ENCODE data around the gene SEC14L2. TPM values are rescaled to one million over a fixed set of nuclear protein-coding genes. Genes with fewer than 3 reads are reported as not detected.
A peak's percentile ranks its signal among the peaks of the same experiment; 100 is the strongest.

SEC14L2 gene
- total and polyA plus RNA-seq, 10 of the 15 experiments (the other 5 are each of a cell fraction or from before 2014, with no cell fraction given), result 0.08 to 4.0 (median 0.48) TPM

DNA sequence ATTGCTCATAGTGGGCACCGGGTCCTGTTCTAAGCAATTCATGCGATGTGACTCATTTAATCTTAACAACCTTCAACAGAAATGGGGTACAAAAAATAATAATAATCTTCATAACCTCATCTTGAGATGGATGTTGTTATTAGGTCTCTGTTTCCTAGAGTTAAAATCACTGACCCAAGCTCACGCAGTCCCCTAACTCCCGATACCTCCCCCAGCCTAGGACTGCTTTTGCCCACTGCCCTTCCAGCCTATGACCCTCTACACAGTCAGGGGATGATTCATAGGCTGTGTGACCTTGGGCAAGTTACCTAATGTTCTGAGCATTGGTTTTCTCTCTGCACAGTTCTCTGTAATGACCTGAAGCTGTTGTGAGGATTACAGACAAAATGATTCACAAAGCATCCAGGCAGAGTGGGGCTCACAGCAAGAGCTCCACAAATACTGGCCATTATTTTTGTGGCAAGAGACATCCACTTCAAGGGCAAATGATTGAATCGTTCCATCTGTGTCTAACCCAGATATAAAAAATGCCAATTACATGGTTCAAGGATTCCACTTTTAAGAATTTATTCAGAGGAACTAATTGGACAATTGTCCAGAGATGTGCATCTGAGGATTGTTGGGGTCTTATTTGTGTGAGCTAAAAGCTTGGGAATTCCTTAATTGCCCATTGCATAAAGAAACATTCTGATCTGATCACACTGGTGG lies 48.8 kb downstream of the SEC14L2 start:
- BruUV-seq (replicated peaks), result no TSS peak
- Histone ChIP-seq H3K27ac (ENCODE audit: control insufficient read depth, insufficient read depth) (no peak overlapping the region), H4K20me1 (ENCODE audit: control insufficient read depth, insufficient read depth) (no peaks in the 10 kb centered on the region), H3K4me3 (no peak overlapping the region), H3K79me2 (ENCODE audit: control insufficient read depth, insufficient read depth, low read length) (no peaks in the 10 kb centered on the region), H3K36me3 (ENCODE audit: control insufficient read depth in 2 of 2, insufficient read depth in 2 of 2, low read length in 1 of 2) (no peaks in the 10 kb centered on the region), H3K27me3 (replicated peaks in 1 of 2; ENCODE audit: control insufficient read depth in 2 of 2, insufficient read depth in 2 of 2, low read length in 1 of 2) (no peaks in the 10 kb centered on the region), H3K9me3 (replicated peaks; ENCODE audit: control insufficient read depth, insufficient read depth, low read length) (no peaks in the 10 kb centered on the region), H2AFZ (ENCODE audit: control insufficient read depth, low read depth, low read length) (no peak overlapping the region), H3K4me1 (ENCODE audit: control insufficient read depth, insufficient read depth, low read length) (peaks cover 11% of the 10 kb centered on the region), H3K9ac (ENCODE audit: control insufficient read depth, insufficient read depth, low read length) (no peak overlapping the region), H3K4me2 (ENCODE audit: control insufficient read depth, insufficient read depth) (no peak overlapping the region)
- intact Hi-C loops (cut with micrococcal nuclease; ENCODE audit: unreplicated experiment), result loop anchor here (1.0 to 5.0 kb wide), 2 partner anchors 40 to 157 kb away; no protein-coding TSS in a partner anchor
- in situ Hi-C loops (cut with MboI), result loop anchor here (10.0 kb wide), 1 partner anchor 309 kb away; no protein-coding TSS in a partner anchor
- no peak for ATAC-seq
- WGBS (ENCODE audit: insufficient coverage, insufficient replicate concordance, low lambda C conversion rate, missing lambda C conversion rate), result 37% methylated on average over 5 of the region's 5 CpGs
- ChIA-PET POLR2A (interaction anchor here (1.6 kb wide), 1 partner anchor 21 kb away, joined by 5 read pairs; no protein-coding TSS in a partner anchor), SMC1A (ENCODE audit: uncharacterized antibody, unreplicated experiment) (interaction anchor here (0.6 to 3.3 kb wide), 11 partner anchors 13 to 159 kb away, joined by 3 to 11 read pairs (median 5); no protein-coding TSS in a partner anchor), CTCF (interaction anchor here (0.6 to 3.7 kb wide), 20 partner anchors 9 to 474 kb away, joined by 3 to 24 read pairs (median 4); partner anchors contain the start of genes MTFP1 and SEC14L2), RAD21 (ENCODE audit: unreplicated experiment) (interaction anchor here (1.1 to 3.4 kb wide), 7 partner anchors 21 to 309 kb away, joined by 3 to 16 read pairs (median 7); partner anchors contain the start of genes MTFP1 and TCN2)
- TF ChIP-seq PAX5 (IDR thresholded peaks at IDR 0.05; ENCODE audit: borderline replicate concordance, low read depth, low read length) (no peak), FOXM1 (IDR thresholded peaks at IDR 0.05; ENCODE audit: low read depth, low read length) (0 out of 2 replicates have a peak, but pooled peaks have one; percentile 28)
- no peak for FAIRE-seq
- DNase-seq (ENCODE audit: low read depth, low spot score), result no peak

- POLR2A ChIA-PET, result interaction anchor here (0.7 kb wide), 2 partner anchors 25 to 60 kb away, joined by 3 to 4 read pairs; no protein-coding TSS in a partner anchor
- FAIRE-seq, result no peak
- no peak for ATAC-seq
- TF ChIP-seq CHD2 (IDR thresholded peaks at IDR 0.05; ENCODE audit: borderline replicate concordance, low read depth, low read length) (no peak), HCFC1 (IDR thresholded peaks at IDR 0.05; ENCODE audit: low read length) (no peak), SUPT20H (IDR thresholded peaks at IDR 0.05; ENCODE audit: borderline replicate concordance, control insufficient read depth, low read depth, low read length) (no peak), JUNB (IDR thresholded peaks at IDR 0.05) (no peak), LARP7 (IDR thresholded peaks at IDR 0.05) (no peak), E2F4 (IDR thresholded peaks at IDR 0.05; ENCODE audit: low read depth, low read length) (no peak), CREB1 (IDR thresholded peaks at IDR 0.05; ENCODE audit: low read depth) (no peak), CHD4 (IDR thresholded peaks at IDR 0.05) (no peak), FOS (IDR thresholded peaks at IDR 0.05; ENCODE audit: borderline replicate concordance, extremely low read depth, insufficient read length) (no peak), EED (IDR thresholded peaks at IDR 0.05; ENCODE audit: low read depth) (no peak), EGR1 (IDR thresholded peaks at IDR 0.05; ENCODE audit: borderline replicate concordance in 1 of 2, low read depth in 2 of 2, low read length in 2 of 2) (no peak), NFXL1 (IDR thresholded peaks at IDR 0.05; ENCODE audit: borderline replicate concordance) (no peak)
- H3K27me3 ChIP-seq (replicated peaks in 1 of 2; ENCODE audit: control insufficient read depth in 2 of 2, insufficient read depth in 2 of 2, low read length in 1 of 2), result no peaks in the 10 kb centered on the region; a peak in 1 of 4 replicates
- H4K20me1 ChIP-seq (ENCODE audit: control insufficient read depth, insufficient read depth), result no peaks in the 10 kb centered on the region
- CTCF ChIA-PET, result no interaction called here
- H3K27ac ChIP-seq (ENCODE audit: control insufficient read depth, insufficient read depth), result no peak overlapping the region
- H3K4me2 ChIP-seq (ENCODE audit: control insufficient read depth, insufficient read depth), result no peak overlapping the region
- intact Hi-C loops (cut with micrococcal nuclease; ENCODE audit: unreplicated experiment) (loop anchor here (5.0 kb wide), 1 partner anchor 155 kb away; no protein-coding TSS in a partner anchor), in situ Hi-C loops (cut with MboI) (loop anchor here (10.0 kb wide), 1 partner anchor 307 kb away; no protein-coding TSS in a partner anchor)
- H3K36me3 ChIP-seq (ENCODE audit: control insufficient read depth in 2 of 2, insufficient read depth in 2 of 2, low read length in 1 of 2), result no peaks in the 10 kb centered on the region
- H3K9me3 ChIP-seq (replicated peaks; ENCODE audit: control insufficient read depth, insufficient read depth, low read length), result no peaks in the 10 kb centered on the region
- H2AFZ ChIP-seq (ENCODE audit: control insufficient read depth, low read depth, low read length), result no peak overlapping the region
- H3K9ac ChIP-seq (ENCODE audit: control insufficient read depth, insufficient read depth, low read length), result no peak overlapping the region
- RAD21 ChIA-PET (ENCODE audit: unreplicated experiment), result no interaction called here
- DNase-seq (ENCODE audit: low read depth, low spot score), result no peak
- H3K4me3 ChIP-seq, result no peak overlapping the region
- H3K4me1 ChIP-seq (ENCODE audit: control insufficient read depth, insufficient read depth, low read length), result peaks cover under 1% of the 10 kb centered on the region; the same call in 1 of the 2 replicates
- no peaks in the 10 kb centered on the region for H3K79me2 ChIP-seq (ENCODE audit: control insufficient read depth, insufficient read depth, low read length)
- BruUV-seq (replicated peaks), result no TSS peak
- SMC1A ChIA-PET (ENCODE audit: uncharacterized antibody, unreplicated experiment), result no interaction called here
- WGBS (ENCODE audit: insufficient coverage, insufficient replicate concordance, low lambda C conversion rate, missing lambda C conversion rate), result 48% methylated on average over 3 of the region's 3 CpGs
Measured at GRCh38 chr22:30447656-30448055, 50.8 kb downstream of the SEC14L2 start.

Measured in GM12878 (cell line).